ENCODE results near the gene MEI1. TPM values are rescaled to one million over a fixed set of nuclear protein-coding genes. Genes with fewer than 3 reads are reported as not detected.
A peak's percentile ranks its signal among the peaks of the same experiment; 100 is the strongest.

MEI1 gene
- total RNA-seq, 1 donor from 2014 or later, result 3.7 TPM

DNA sequence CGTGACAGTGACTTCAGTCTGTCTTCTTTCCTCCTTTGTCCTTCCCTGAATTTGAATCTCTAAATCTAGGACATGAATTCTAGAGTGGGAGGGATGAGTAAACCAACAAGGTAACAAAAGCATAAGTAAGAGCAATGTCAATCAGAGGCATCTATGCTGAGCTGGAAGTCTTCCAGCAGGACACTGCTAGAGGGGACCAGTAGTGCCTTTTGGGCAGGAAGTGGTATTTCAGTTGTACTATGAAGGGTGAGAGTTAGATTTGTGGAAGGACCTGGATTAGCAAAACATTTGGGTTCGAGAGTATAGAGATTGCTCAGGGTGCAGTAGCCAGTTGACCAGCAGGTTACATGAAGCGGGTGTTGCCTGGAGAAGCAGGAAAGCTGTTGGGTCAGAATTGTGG, 40.3 kb downstream of the MEI1 start:
- no peak for DNase-seq (ENCODE audit: low read depth in 2 of 2)

DNA sequence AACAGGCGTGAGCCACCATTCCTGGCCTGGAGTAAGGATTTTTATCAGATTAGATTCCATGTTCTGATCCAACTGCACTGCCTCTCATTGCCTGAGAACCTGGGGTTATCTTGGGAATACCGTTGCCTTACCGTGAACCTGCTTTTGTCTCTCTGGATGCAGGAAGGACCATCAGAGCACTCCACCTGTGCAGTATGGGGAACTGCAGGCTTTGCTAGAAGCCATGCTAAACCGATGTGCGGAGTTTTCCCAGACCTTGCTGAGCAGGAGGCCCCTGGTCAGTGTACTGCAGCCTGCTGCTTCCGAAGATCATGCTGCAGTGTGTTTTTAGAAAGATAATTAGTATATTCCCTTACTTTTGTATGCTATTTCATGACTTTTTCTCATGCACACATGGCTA, 43.6 kb downstream of the MEI1 start:
- DNase-seq (ENCODE audit: low read depth in 2 of 2), result no peak

DNA sequence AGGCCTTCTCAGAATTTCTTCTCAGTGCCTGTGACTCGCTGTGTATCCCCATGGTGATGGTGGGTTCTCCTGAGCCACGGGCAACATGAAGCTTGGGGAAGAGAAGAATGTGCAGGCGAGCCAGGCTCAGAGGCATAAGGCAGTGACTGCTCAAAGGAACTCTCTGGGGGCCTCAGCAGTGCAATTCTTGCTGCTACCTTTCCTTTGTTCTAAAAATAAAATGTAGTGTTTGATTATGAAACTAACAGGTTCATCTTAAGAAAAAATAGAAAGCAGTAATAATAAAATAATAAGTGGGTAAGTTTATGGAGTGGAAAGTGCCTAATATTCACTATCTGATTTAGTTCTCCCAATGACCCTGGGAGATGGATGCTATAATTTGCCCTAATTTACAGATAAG, 46.7 kb downstream of the MEI1 start:
- DNase-seq (ENCODE audit: low read depth in 2 of 2), result no peak

DNA sequence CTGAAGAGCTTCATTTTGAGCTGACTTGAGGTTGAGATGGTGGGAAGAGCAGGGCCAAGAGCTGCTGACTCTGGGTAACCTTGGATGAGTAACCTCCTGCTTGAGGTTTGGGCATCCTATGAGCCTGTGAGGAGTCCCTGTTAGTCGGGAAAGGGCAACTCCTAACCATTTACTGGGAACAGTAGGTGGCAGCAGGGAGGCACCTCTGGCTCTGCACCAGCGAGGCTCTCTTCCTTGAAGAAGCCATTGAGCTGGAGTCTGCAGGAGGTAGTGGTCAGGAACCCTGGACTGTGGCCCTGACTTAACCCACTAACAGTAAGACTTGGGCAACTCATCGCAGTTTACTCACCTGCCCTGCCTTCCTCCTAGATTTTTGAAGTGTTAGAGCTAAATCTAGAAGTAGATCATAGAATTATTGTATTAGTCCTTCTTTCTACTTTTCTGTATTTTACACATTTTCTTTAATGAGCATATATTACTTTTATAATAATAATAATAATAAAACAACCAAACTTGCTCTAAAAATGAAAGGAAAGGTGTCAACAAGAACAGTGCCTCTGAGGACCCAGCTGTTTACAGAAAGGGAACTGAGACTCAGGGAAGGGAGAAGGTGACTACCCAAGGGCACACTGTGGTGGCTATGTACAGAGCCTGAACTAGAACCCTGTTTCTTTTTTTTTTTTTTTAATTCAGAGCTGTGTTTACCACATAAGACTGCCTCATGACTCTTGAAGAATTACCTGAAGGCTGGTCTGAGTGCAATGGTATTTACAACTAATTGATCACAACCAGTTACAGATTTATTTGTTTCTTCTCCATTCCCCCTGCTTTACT, 47.5 kb downstream of the MEI1 start:
- peak; percentile 12 to 71 for DNase-seq (ENCODE audit: low read depth in 2 of 2)

DNA sequence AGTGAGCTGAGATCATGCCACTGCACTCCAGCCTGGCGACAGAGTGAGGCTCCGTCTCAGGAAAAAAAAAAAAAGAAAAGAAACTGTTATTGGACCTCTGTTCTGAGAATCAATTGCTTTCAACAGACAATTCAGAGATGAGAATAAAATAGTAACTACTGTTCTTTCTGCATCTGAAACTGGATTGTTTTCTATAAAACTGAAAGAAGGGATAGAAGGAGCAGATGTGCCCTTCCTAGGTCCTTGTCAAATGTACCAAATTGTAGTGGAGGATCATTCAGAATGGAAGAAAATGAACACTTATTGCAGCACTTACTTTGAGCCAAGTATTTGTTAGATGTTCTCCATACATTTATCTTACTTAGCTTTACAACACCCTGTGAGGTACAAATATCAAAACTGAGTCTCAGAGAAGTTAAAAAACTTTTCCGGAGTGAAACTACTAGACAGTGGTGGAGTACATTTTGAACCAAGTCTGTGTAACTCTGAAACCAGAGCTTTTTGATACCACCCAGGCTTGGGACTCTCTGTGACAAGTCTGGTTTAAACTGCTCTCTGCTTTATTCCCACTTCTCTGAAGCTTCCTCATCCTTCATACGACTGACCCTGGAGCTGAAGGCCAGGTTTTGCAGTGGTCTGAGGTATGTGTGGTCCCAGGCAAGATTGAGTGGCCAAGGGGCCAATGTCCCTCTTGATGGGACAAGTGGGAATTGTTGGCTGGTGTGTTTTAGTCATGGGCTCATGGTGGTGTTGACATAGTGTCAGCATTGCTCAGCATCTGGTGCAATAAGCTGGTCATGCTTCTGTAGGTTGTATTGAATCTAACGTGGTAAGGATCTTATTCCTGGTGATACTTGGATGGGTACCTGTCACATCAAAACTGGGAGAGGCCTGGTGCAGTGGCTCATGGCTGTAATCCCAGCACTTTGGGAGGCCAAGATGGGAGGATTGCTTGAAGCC, 53.0 kb downstream of the MEI1 start:
- DNase-seq (ENCODE audit: low read depth in 2 of 2), result no peak

DNA sequence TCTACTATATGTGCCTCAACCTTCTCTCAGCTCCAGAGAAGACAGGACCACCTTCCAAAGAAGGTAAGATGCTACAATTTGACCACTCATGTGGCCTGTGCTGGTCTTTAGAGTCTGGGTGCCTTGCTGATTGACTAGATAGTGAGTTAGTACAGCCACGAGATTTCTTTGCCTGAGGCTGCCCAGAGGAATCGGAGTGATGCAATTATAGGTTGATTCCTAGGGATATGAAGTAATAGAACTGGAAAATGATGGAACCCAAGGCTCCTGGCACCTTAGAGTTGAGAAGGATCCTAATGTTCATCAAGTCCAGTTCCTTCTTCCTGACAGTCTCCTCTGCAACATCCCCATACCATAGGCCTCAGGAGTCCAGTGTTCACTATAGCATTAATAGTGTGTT, 54.7 kb downstream of the MEI1 start:
- DNase-seq (ENCODE audit: low read depth in 2 of 2), result no peak

DNA sequence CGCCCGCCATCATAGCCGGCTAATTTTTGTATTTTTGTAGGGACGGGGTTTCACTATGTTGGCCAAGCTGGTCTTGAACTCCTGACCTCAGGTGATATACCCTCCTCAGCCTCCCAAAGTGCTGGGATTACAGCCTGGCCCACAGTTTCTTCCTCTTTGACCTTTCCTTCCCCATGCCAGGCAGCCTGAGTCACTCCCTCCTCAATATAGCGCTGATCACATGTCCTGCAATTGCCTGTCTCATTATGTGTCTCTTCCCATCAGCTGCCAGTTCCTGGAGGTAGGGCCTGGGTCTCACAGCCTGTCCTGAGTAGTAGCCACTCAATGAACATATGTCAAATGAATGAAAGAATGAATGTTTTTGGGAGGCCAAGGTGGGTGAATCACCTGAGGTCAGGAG, 58.2 kb downstream of the MEI1 start:
- no peak for DNase-seq (ENCODE audit: low read depth in 2 of 2)

DNA sequence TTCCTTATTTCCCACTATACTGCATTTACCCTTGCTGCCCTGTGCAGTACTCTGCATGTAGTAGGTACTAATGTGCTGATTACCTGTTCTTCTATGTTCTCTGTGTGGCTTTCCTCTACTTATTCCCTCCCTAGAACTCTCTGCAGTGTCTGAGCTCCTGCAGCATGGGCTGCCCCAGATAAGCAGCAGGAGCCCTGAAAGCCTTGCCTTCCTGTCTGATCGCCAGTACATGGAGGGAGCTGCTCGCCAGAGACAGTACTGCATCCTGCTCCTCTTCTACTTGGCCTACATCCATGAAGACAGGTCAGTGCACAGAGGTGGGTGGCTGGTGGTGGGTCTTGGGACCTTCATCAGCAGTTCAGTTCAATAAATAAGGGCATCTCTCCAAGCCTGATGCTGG, 58.9 kb downstream of the MEI1 start:
- DNase-seq (ENCODE audit: low read depth in 2 of 2), result no peak

DNA sequence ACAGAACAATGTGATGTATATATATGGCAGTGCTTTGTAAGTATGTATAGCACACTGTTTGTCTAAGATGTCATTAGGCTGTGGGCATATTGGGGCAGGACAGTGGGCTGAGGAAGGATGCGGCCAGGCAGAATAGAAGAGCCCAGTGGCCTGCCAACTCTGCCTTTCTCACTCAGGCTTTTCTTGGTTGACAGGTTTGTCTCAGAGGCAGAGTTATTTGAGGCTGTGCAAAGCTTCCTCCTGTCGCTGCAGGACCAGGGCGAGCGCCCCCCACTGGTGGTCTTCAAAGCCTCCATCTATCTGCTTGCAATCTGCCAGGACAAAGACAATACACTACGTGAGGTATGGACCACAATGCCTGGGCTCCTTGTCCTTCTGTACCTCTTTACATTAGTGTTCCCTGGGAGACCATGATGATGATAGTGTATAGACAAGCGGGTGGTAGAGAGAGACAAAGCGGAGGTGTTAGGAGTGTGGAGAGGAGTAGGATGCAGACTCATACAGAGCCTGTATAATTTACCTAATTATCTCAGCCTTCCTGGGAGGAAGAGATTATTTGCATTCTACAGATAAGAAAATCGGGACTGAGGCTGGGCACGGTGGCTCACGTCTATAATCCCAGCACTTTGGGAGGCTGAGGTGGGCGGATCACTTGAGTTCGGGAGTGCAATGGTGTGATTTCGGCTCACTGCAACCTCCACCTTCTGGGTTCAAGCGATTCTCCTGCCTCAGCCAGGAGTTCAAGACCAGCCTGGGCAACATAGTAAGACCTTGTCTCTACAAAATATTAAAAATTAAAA, 63.9 kb downstream of the MEI1 start:
- peak; percentile 4 to 42 for DNase-seq (ENCODE audit: low read depth in 2 of 2)

DNA sequence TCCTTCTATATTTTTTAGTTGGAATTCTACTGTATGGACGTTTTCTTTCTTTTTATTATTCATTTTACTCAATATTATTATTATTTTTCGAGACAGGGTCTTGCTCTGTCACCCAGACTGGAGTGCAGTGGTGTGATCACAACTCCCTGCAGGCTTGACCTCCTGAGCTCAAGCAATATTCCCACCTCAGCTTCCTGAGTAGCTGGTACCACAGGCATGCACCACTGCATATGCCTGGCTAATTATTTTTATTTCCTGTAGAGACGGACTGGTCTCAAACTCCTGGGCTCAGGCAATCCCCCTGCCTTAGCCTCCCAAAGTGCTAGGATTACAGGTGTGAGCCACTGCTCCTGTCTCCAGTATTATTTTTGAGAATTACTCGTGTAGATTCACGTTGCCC, 67.2 kb downstream of the MEI1 start:
- no peak for DNase-seq (ENCODE audit: low read depth in 2 of 2)

DNA sequence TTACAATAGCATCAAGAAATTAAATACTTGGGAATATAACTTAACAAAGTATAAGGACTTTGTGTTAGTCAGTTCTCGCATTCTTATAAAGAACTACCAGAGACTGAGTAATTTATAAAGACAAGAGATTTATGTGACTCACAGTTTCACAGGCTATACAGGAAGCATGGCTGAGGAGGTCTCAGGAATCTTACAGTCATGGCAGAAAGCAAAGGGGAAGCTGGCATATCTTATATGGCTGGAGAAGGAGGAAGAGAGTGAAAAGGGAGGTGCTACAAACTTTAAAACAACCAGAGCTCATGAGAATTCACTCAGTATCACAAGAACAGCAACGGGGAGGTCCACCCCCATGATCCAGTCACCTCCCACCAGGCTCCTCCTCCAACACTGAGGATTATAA, 69.1 kb downstream of the MEI1 start:
- peak in 1 of 2 donors; percentile 41 for DNase-seq (ENCODE audit: low read depth in 2 of 2)

DNA sequence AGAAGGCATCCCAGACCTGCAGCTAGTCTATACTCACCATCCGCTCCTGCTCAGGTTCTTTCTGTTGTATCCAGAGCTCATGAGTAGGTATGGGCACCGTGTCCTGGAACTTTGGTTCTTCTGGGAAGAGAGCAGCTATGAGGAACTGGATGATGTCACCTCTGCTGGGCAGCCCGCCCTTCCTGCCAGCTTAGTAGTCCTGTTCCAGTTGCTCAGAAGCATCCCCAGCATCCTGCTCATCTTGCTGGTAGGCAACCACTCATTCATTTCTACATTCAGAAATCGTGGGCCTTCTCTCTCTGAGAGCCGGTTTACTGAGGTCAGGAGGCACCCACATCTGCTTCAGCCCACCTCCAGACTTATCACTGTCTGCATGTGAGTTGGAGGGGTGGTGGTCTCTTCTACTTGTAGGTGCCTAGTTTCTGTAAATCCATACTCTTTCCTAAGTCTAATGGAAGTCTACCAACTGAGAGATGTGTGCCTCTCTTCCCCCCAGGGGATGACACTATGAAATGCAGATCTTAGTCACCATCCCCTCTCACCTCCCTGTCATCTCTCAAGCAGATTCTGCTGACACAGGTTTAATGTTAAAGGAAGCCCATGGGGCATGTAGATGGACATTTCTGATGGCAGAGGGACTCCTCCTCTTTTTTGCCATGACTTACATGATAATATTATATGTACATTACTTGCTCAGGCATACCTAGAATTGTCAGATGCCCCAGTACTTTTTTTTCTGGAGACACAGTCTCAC, 71.6 kb downstream of the MEI1 start:
- DNase-seq (ENCODE audit: low read depth in 2 of 2), result no peak

DNA sequence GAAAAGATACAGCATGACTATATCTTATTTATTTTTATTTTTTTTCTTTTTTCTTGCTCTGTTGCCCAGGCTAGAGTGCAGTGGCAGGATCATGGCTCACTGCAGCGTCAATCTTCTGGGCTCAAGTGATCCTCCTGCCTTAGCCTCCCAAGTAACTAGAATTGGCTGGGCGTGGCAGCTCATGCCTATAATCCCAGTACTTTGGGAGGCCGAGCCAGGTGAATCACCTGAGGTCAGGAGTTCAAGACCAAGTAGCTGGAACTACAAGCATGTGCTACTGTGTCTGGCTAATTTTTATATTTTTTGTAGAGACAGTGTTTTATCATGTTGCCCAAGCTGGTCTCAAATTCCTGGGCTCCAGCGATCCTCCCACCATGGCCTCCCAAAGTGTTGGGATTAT, 72.9 kb downstream of the MEI1 start:
- DNase-seq (ENCODE audit: low read depth in 2 of 2), result no peak

DNA sequence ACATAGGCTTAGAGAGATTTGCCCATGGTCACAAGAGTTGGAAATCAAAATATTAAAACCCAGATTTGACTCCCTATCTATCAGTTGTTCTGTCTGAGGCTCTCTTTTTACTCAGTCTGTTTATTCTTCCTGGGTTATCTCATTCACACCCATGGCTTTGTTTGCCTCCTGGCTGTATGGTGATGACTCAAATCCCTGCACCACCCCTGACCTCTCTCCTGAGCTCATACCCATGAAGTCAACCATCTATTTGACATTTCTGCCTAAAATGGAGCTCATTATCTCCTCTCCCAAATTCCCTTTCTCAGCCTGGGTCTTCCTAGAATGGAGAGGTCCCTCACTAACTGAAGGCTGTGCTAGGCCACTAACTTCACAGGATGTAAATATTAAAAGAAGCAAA, 73.3 kb downstream of the MEI1 start:
- no peak for DNase-seq (ENCODE audit: low read depth in 2 of 2)

DNA sequence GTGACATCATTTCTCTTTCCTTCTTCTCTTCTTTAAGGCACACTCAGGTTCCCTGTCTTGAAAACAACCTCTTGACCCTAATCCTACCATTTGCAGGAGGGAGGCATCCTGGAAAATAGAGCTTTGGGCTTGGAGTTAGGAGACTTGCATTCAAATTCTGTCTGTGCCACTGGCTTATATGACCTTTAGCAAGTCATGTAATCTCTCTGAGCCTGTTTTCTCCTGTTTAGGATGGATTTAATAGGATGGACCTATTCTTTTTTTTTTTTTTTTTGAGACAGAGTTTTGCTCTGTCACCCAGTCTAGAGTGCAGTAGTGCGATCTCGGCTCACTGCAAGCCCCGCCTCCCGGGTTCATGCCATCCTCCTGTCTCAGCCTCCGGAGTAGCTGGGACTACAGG, 76.0 kb downstream of the MEI1 start:
- no peak for DNase-seq (ENCODE audit: low read depth in 2 of 2)

DNA sequence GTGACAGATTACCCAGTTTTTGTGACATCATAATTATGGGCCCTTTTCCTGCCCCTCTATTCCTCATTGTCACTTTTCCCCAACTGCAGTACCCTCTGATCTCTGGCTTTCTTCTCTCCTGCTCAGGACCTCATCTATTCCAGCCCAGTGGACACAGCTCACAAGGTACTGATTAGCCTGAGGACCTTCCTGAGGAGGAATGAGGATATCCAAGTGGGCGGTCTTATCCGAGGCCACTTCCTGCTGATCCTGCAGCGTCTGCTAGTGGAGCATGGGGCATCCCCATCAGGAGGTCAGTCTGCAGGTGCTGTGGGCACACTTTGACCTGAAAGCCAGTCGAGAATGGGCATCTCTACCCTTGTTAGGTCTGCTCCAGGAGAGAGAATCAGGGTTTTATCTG, 76.7 kb downstream of the MEI1 start:
- no peak for DNase-seq (ENCODE audit: low read depth in 2 of 2)

DNA sequence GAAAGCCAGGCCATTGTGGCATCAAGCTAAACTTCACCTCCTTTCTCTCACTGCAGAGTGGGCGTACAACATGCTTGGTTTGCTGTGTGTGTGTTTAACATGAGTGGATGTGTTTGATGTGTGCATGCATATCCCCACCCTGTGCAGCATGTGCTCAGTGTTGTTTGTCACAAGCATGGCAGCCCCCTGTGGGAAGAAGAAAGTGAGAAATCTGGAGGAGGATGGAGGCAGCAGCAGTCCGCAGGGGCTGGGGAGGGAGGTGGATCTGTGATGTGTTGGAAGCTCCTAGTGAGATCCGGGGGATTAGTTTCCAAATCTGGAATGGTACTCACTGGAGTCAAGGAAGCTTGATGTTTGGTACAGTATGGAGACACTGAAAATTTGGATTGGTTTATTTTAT, 77.1 kb downstream of the MEI1 start:
- no peak for DNase-seq (ENCODE audit: low read depth in 2 of 2)

DNA sequence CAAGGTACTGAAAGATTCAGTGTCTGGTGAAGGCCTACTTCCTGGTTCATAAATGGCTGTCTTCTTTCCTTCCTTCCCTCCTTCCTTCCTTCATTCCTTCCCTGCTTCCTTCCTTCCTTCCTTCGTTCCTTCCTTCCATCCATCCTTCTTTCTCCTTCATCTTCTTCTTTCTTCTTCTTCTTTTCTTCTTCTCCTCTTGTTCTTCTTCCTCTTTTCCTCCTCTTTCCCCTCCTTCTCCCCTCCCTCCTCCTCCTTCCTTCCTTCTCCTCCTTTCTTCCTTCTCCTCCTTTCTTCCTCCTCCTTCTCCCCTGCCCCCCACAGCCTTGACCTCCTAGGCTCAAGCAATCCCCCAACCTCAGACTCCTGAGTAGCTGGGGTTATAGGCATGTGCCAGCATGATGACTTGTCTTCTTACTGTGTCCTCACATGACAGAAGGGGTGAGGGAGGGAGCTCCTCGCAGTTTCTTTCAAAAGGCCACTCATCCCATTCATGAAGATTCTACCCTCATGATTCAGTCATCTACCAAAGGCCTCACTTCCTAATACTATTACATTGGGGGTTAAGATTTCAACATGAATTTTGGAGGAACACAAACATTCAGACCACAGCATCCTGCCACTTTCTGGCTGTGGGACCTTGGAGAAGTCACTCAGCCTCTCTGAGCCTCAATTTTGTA, 78.6 kb downstream of the MEI1 start:
- no peak for DNase-seq (ENCODE audit: low read depth in 2 of 2)

DNA sequence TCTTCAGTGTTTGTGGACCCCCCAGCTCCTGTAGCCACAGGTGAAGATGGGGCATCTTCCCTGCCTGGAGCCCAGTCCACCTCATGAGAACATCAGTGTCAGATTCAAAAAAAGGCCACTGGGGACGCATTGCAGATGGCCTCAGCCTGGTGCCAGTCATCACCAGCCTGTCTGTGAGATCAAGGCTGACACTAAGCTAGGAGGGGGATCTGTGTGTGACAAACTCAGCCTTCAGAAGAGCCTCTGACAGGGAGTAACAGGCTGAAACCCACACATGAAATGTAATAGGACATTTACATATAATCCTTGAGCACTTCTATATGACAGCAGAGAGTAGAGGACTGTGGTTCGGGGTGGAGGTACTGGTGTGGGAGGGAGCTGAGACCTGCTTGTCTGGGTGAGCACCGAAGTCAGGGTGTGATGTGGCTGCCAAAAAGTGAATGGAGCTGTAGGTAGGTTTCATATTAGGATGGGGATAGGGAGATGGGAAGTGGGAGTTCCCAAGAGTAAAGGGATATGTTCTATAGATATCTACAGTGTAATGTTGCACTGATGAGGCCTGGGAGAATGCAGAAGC, 80.7 kb downstream of the MEI1 start:
- no peak for DNase-seq (ENCODE audit: low read depth in 2 of 2)

Measured in dermis microvascular lymphatic vessel endothelial cell (primary cell).